Measurements from ENCODE around the gene PNPLA5. TPM values are rescaled to one million over a fixed set of nuclear protein-coding genes. Genes with fewer than 3 reads are reported as not detected.

The PNPLA5 gene
- total and polyA plus RNA-seq, 2 of the 8 experiments (the other 6 are each of a cell fraction or from before 2014, with no cell fraction given): 3.9 to 6.8 TPM

- H3K79me1 ChIP-seq (ENCODE audit: low read depth, low read length): no peaks in the 10 kb centered on the region
- no peak overlapping the region for H2BK12ac ChIP-seq (ENCODE audit: low read depth, low read length)
- H3K23me2 ChIP-seq (ENCODE audit: low read depth, low read length): no peaks in the 10 kb centered on the region
- 87% methylated on average over 12 of the region's 12 CpGs; no CpG with 5 or more reads in 1 of the 2 experiments for WGBS, 2 experiments (ENCODE audit: extremely low coverage in 1 of 2, insufficient coverage in 1 of 2, insufficient read length in 1 of 2, insufficient replicate concordance in 2 of 2, low coverage in 1 of 2, low lambda C conversion rate in 2 of 2, missing lambda C conversion rate in 1 of 2)
- H3K56ac ChIP-seq (replicated peaks; ENCODE audit: insufficient read length, low read depth, low read length): no peak overlapping the region
- no peak overlapping the region; the same call in 1 of the 2 replicates for H2BK15ac ChIP-seq (ENCODE audit: low read length)
- H2AK5ac ChIP-seq (ENCODE audit: low read depth, low read length): no peak overlapping the region
- H2BK5ac ChIP-seq (ENCODE audit: low read depth, low read length): no peak overlapping the region
- ChIA-PET POLR2A (ENCODE audit: partially characterized antibody) (interaction anchor here (1.0 to 2.4 kb wide), 2 partner anchors 11 to 18 kb away, joined by 3 to 7 read pairs; no protein-coding TSS in a partner anchor), CTCF (ENCODE audit: partially characterized antibody) (no interaction called here)
- H2BK20ac ChIP-seq (ENCODE audit: low read length): no peak overlapping the region
- H3K14ac ChIP-seq (ENCODE audit: insufficient read length): no peak overlapping the region
- no peak overlapping the region for H3K4ac ChIP-seq (replicated peaks; ENCODE audit: insufficient read length, low read depth, low read length)
- no peak overlapping the region for H4K8ac ChIP-seq (ENCODE audit: extremely low read depth, insufficient read depth, low read length)
- peaks cover 0 to 3% of the 10 kb centered on the region in 2 experiments; a peak in 2 of 4 replicates for H3K9me3 ChIP-seq (ENCODE audit: insufficient read depth in 2 of 2, low read depth in 1 of 2, low read length in 1 of 2)
- H3K4me1 ChIP-seq (replicated peaks in 1 of 4; ENCODE audit: control insufficient read depth in 3 of 4, insufficient read depth in 4 of 4, low read length in 3 of 4): peaks cover 0 to 2% (median 0%) of the 10 kb centered on the region in 4 experiments; a peak in 1 of 7 replicates
- no peak overlapping the region for H4K91ac ChIP-seq (replicated peaks; ENCODE audit: insufficient read length, low read length)
- no peak overlapping the region for H3K4me2 ChIP-seq (ENCODE audit: insufficient read depth in 1 of 2, low read depth in 2 of 2, low read length in 2 of 2)
- no peak overlapping the region for H4K5ac ChIP-seq (ENCODE audit: insufficient read length, low read depth, low read length)
- FAIRE-seq: no peak
- peaks cover 0 to 2% of the 10 kb centered on the region in 2 experiments for H4K20me1 ChIP-seq (replicated peaks in 1 of 2; ENCODE audit: control insufficient read depth in 1 of 2, insufficient read depth in 2 of 2, low read length in 2 of 2)
- no peak for DNase-seq (ENCODE audit: low read depth in 1 of 2, low spot score in 2 of 2)
- H3K36me3 ChIP-seq (ENCODE audit: control insufficient read depth in 2 of 4, insufficient read depth in 4 of 4, low read length in 3 of 4): no peaks in the 10 kb centered on the region
- H3K18ac ChIP-seq (ENCODE audit: extremely low read depth, low read length): no peak overlapping the region
- H3K4me3 ChIP-seq (ENCODE audit: extremely low read depth in 1 of 4, insufficient read depth in 2 of 4, low read depth in 3 of 4, low read length in 4 of 4): no peak overlapping the region
- H3K9ac ChIP-seq (replicated peaks in 1 of 4; ENCODE audit: extremely low read depth in 1 of 4, low read depth in 3 of 4, low read length in 3 of 4): no peak overlapping the region
- H3K23ac ChIP-seq (ENCODE audit: insufficient read length): no peak overlapping the region
- no peaks in the 10 kb centered on the region for H3K79me2 ChIP-seq (ENCODE audit: control insufficient read depth in 1 of 2, insufficient read depth in 2 of 2, low read length in 2 of 2)
- no peak overlapping the region for H2AFZ ChIP-seq (ENCODE audit: low read length)
- no peak overlapping the region for H2BK120ac ChIP-seq (replicated peaks; ENCODE audit: low read depth, low read length)
- no peak overlapping the region for H3K27ac ChIP-seq (ENCODE audit: low read depth, low read length)
- H3K27me3 ChIP-seq (replicated peaks in 1 of 4; ENCODE audit: control insufficient read depth in 3 of 4, extremely low read depth in 1 of 4, insufficient read depth in 3 of 4, low read length in 3 of 4): no peaks in the 10 kb centered on the region
- no peak for TF ChIP-seq E2F6 (IDR thresholded peaks at IDR 0.05)
- TF ChIP-seq KDM4A (IDR thresholded peaks at IDR 0.05; ENCODE audit: low read depth, low read length, severe bottlenecking): no peak
- TF ChIP-seq CEBPB (IDR thresholded peaks at IDR 0.05; ENCODE audit: low read depth, low read length): no peak
- no peak for TF ChIP-seq KDM5A (IDR thresholded peaks at IDR 0.05; ENCODE audit: low read length)
- TF ChIP-seq CHD1 (IDR thresholded peaks at IDR 0.05; ENCODE audit: low read depth, low read length): no peak
- TF ChIP-seq CTBP2 (IDR thresholded peaks at IDR 0.05; ENCODE audit: borderline replicate concordance, insufficient read depth, insufficient read length, low read length): no peak
- no peak for TF ChIP-seq NRF1 (IDR thresholded peaks at IDR 0.05; ENCODE audit: low read depth, low read length)
- no peak for TF ChIP-seq MAFK (IDR thresholded peaks at IDR 0.05; ENCODE audit: low read depth, low read length)
- no peak for TF ChIP-seq JUND (IDR thresholded peaks at IDR 0.05; ENCODE audit: low read length)
- no peak for TF ChIP-seq SAP30 (IDR thresholded peaks at IDR 0.05; ENCODE audit: insufficient read depth, insufficient replicate concordance, low read length)
- no peak for TF ChIP-seq USF2 (IDR thresholded peaks at IDR 0.05; ENCODE audit: low read length)
Observed at GRCh38 chr22:43878079-43878795, 13.6 kb downstream of the PNPLA5 start.
